Fibroblast of skin of right biceps (primary cell): ENCODE measurements around the gene AGRP.

Experiments used
- DNase-seq: peaks from one replicate; pipeline ENCODE4 v3.0.0-alpha.2; 2013

Gene AGRP

GRCh38 chr16:67445126-67445426, 38.3 kb downstream of the AGRP start:
- no peak for DNase-seq

- DNase-seq: no peak
Observed at GRCh38 chr16:67444259-67445125, 38.9 kb downstream of the AGRP start.

GRCh38 chr16:67443265-67443664, 40.1 kb downstream of the AGRP start:
- DNase-seq: no peak

GRCh38 chr16:67442581-67443255, 40.6 kb downstream of the AGRP start:
- no peak for DNase-seq

GRCh38 chr16:67441907-67442306, 41.4 kb downstream of the AGRP start:
- DNase-seq: no peak

GRCh38 chr16:67441271-67441753, 42.0 kb downstream of the AGRP start:
- DNase-seq: no peak

GRCh38 chr16:67438824-67439393, 44.4 kb downstream of the AGRP start:
- DNase-seq: no peak

GRCh38 chr16:67438098-67438791, 45.1 kb downstream of the AGRP start:
- DNase-seq: no peak

GRCh38 chr16:67437513-67437912, 45.8 kb downstream of the AGRP start:
- no peak for DNase-seq

GRCh38 chr16:67436640-67437193, 46.6 kb downstream of the AGRP start:
- DNase-seq: no peak

- DNase-seq: no peak
Observed at GRCh38 chr16:67435758-67436164, 47.6 kb downstream of the AGRP start.

GRCh38 chr16:67433131-67433719, 50.1 kb downstream of the AGRP start:
- no peak for DNase-seq
